SK-N-SH (cell line): ENCODE results near the gene PRLH.

Experiments
- GABPA ChIP-seq: IDR thresholded peaks from 2 replicates; pipeline ENCODE4 v1.4.0; 2012; ENCODE audit warnings: low read depth, mild to moderate bottlenecking
- MXI1 ChIP-seq: IDR thresholded peaks from 2 replicates; pipeline ENCODE4 v1.6.1; 2012; ENCODE audit warnings: mild to moderate bottlenecking, low read depth, low read length, improper control_type of control experiment
- POLR2AphosphoS5 ChIP-seq: IDR thresholded peaks from 2 replicates; pipeline ENCODE4 v1.6.1; 2012; ENCODE audit warnings: low read depth, low read length
- SIN3A ChIP-seq: IDR thresholded peaks from 2 replicates; pipeline ENCODE4 v1.6.1; 2012; ENCODE audit warnings: low read depth, mild to moderate bottlenecking, low read length, moderate library complexity, borderline replicate concordance
- TF ChIP-seq, protein P1 (sequence below): IDR thresholded peaks from 2 replicates; pipeline ENCODE4; 2012
- TF ChIP-seq, protein P2 (sequence below): fragments of 200-600 bp; sonication (generic); IDR thresholded peaks from 2 replicates; pipeline ENCODE4 v1.6.1; 2017; ENCODE audit warnings: antibody characterized with exemption, mild to moderate bottlenecking, moderate library complexity
- TF ChIP-seq, protein P3 (sequence below): IDR thresholded peaks from 2 replicates; pipeline ENCODE4 v1.6.1; 2012; ENCODE audit warnings: mild to moderate bottlenecking, low read depth, low read length, moderate library complexity
- TF ChIP-seq, protein P4 (sequence below): fragments of 150-350 bp; IDR thresholded peaks from 2 replicates; pipeline ENCODE4 v1.6.1; 2017; ENCODE audit warnings: antibody characterized with exemption, low read length, low read depth, borderline replicate concordance

DNA sequence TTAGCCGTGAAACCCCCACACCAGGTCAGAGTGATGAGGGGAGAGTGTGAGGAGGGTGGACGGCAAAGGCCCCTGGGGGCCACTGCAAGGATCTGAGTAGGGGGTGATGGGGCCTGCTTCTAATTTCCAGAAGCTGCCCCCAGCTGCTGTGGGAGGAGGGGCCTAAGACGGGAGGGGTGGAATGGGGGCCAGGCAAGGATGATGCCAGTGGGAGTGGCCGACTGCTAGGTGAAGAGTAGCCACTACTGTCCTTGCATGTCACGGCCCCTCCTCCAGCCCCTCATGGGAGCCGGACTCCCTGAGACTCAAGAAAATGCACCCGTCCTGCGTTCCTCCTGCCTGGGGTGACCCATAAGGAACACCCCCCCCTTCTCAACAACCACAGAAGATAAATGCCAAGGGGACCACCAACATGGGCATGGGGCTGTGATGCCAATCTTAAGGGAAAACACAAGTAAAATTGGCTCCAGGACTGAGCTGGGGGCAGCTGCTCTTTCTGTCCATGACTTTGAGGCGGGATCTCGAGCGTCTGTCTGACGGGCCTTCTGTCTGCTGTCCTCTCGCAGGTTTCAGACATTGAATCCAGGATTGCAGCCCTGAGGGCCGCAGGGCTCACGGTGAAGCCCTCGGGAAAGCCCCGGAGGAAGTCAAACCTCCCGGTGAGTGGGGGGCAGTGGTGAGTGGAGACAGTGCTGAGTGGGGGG, 24.2 kb upstream of the PRLH start:
- TF ChIP-seq, protein P1, sequence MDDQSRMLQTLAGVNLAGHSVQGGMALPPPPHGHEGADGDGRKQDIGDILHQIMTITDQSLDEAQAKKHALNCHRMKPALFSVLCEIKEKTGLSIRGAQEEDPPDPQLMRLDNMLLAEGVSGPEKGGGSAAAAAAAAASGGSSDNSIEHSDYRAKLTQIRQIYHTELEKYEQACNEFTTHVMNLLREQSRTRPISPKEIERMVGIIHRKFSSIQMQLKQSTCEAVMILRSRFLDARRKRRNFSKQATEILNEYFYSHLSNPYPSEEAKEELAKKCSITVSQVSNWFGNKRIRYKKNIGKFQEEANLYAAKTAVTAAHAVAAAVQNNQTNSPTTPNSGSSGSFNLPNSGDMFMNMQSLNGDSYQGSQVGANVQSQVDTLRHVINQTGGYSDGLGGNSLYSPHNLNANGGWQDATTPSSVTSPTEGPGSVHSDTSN, result no peak
- no peak for TF ChIP-seq GABPA
- no peak for TF ChIP-seq POLR2AphosphoS5
- TF ChIP-seq, protein P2, sequence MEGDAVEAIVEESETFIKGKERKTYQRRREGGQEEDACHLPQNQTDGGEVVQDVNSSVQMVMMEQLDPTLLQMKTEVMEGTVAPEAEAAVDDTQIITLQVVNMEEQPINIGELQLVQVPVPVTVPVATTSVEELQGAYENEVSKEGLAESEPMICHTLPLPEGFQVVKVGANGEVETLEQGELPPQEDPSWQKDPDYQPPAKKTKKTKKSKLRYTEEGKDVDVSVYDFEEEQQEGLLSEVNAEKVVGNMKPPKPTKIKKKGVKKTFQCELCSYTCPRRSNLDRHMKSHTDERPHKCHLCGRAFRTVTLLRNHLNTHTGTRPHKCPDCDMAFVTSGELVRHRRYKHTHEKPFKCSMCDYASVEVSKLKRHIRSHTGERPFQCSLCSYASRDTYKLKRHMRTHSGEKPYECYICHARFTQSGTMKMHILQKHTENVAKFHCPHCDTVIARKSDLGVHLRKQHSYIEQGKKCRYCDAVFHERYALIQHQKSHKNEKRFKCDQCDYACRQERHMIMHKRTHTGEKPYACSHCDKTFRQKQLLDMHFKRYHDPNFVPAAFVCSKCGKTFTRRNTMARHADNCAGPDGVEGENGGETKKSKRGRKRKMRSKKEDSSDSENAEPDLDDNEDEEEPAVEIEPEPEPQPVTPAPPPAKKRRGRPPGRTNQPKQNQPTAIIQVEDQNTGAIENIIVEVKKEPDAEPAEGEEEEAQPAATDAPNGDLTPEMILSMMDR, result no peak
- TF ChIP-seq SIN3A, result no peak
- no peak for TF ChIP-seq MXI1
- TF ChIP-seq, protein P3, sequence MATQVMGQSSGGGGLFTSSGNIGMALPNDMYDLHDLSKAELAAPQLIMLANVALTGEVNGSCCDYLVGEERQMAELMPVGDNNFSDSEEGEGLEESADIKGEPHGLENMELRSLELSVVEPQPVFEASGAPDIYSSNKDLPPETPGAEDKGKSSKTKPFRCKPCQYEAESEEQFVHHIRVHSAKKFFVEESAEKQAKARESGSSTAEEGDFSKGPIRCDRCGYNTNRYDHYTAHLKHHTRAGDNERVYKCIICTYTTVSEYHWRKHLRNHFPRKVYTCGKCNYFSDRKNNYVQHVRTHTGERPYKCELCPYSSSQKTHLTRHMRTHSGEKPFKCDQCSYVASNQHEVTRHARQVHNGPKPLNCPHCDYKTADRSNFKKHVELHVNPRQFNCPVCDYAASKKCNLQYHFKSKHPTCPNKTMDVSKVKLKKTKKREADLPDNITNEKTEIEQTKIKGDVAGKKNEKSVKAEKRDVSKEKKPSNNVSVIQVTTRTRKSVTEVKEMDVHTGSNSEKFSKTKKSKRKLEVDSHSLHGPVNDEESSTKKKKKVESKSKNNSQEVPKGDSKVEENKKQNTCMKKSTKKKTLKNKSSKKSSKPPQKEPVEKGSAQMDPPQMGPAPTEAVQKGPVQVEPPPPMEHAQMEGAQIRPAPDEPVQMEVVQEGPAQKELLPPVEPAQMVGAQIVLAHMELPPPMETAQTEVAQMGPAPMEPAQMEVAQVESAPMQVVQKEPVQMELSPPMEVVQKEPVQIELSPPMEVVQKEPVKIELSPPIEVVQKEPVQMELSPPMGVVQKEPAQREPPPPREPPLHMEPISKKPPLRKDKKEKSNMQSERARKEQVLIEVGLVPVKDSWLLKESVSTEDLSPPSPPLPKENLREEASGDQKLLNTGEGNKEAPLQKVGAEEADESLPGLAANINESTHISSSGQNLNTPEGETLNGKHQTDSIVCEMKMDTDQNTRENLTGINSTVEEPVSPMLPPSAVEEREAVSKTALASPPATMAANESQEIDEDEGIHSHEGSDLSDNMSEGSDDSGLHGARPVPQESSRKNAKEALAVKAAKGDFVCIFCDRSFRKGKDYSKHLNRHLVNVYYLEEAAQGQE, result no peak
- TF ChIP-seq, protein P4, sequence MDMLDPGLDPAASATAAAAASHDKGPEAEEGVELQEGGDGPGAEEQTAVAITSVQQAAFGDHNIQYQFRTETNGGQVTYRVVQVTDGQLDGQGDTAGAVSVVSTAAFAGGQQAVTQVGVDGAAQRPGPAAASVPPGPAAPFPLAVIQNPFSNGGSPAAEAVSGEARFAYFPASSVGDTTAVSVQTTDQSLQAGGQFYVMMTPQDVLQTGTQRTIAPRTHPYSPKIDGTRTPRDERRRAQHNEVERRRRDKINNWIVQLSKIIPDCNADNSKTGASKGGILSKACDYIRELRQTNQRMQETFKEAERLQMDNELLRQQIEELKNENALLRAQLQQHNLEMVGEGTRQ, result no peak
